ENCODE results near the gene KLHL26.

Gene KLHL26

GRCh38 chr19:18601875-18602274 is 35.0 kb upstream of the KLHL26 start:
- DNase-seq: no peak

GRCh38 chr19:18603255-18603957 is 33.4 kb upstream of the KLHL26 start:
- no peak for DNase-seq

- no peak for DNase-seq
Observed at GRCh38 chr19:18603958-18604819, 32.6 kb upstream of the KLHL26 start.

GRCh38 chr19:18604820-18605159 is 32.0 kb upstream of the KLHL26 start:
- DNase-seq: no peak

GRCh38 chr19:18605196-18605545 is 31.7 kb upstream of the KLHL26 start:
- DNase-seq: no peak

- no peak for DNase-seq
Observed at GRCh38 chr19:18605546-18606280, 31.1 kb upstream of the KLHL26 start.

GRCh38 chr19:18606281-18607225 is 30.3 kb upstream of the KLHL26 start, which contains the start of gene CRLF1:
Gene CRLF1 (minus strand): TSS chr19:18606799. CDS start chr19:18606656, 143 bp downstream.
- DNase-seq: no peak

- no peak for DNase-seq
Observed at GRCh38 chr19:18607226-18608101, 29.4 kb upstream of the KLHL26 start.

- no peak for DNase-seq
Observed at GRCh38 chr19:18608102-18608804, 28.6 kb upstream of the KLHL26 start.

GRCh38 chr19:18608805-18609716 is 27.8 kb upstream of the KLHL26 start:
- no peak for DNase-seq

GRCh38 chr19:18609717-18610051 is 27.1 kb upstream of the KLHL26 start:
- DNase-seq: no peak

- DNase-seq: no peak
Observed at GRCh38 chr19:18610245-18610555, 26.6 kb upstream of the KLHL26 start.

GRCh38 chr19:18610556-18611326 is 26.1 kb upstream of the KLHL26 start:
- DNase-seq: no peak

- DNase-seq: no peak
Observed at GRCh38 chr19:18611327-18612050, 25.3 kb upstream of the KLHL26 start.

GRCh38 chr19:18612051-18612771 is 24.6 kb upstream of the KLHL26 start:
- DNase-seq: no peak

- DNase-seq: no peak
Observed at GRCh38 chr19:18612772-18613588, 23.8 kb upstream of the KLHL26 start, which contains the start of gene TMEM59L. Gene TMEM59L (plus strand): TSS chr19:18612870. CDS start chr19:18612959, 89 bp downstream.
